ENCODE measurements around the gene WDR74.

WDR74 gene

DNA sequence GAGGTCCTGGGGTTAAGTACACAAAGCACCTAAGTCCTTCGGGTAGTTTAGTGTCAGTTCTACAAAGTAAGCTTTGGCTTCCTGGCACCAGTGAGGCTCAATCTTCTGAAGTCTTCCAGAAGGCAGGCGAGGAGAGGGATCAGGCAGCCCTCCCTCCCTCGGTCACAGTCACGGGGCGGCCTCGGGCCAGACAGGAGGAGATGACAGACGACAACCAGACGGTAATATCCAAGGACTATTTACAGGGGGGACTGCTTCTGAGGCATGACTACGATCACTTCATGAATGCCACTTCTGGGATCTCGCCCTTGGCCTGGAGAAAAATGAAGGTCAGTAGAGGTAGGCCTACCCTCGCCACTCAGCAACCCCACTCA is 47.2 kb downstream of the WDR74 start:
- DNase-seq = peak in 3 of 14 donors; percentile 28 to 42 (median 32)

DNA sequence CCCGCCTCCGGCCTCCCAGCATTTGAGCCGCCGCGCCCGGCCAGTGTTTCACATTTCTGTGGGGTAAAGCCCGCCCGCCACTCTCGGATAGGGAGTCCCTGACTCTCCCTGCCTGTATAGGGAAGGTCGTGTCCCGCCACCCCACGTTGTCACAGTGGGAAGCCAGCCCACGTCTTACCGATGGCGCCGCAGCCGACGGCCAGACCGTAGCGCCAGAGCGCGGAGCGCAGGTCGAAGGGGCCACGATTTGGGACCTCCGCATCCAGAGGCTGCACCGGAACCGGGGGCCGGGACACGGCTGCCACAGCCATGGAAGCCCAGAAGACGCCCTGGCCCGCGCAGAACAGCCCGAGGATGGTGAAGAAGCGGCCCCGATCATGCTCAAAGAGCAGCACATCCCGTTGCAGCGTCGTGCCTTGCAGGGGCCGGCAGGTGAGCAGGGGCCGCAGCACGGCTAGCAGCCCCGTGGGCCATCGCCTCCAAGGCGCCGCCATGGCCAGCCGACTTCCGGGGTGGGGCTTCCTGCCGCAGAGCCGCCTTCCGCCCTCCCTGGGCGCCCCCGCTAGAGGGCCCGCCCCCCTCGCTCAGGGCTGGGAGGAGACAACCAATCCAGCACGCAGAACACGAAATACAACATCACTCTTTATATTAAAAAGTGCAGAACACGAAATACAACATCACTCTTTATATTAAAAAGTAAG is 47.7 kb downstream of the WDR74 start, which contains the start of gene TMEM223:
TMEM223 (minus strand) TSS at position 506 of the 701 bp plus-strand sequence; CDS start at position 494, 12 bp downstream.
- peak in 13 of 14 donors; percentile 29 to 86 (median 72) for DNase-seq

DNA sequence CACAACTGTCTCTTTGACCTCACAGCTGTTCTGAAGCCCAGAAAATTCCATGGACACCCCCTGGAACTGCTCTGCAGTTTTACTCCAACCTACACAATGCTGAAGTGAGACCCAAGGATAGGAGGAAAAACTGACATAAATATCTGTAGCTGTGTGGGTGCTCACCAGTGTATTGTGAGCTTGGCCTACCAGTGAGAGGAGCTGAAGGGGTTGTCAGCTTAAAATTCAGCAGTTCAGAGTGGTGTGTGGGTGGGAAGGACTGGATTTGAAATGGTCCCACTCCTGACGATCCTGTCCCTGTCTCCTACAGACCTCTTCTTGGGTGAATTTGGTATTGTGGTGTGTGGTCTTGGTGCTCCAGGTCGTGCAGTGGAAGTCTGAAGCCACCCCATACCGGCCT is 49.8 kb downstream of the WDR74 start:
- no peak for DNase-seq

DNA sequence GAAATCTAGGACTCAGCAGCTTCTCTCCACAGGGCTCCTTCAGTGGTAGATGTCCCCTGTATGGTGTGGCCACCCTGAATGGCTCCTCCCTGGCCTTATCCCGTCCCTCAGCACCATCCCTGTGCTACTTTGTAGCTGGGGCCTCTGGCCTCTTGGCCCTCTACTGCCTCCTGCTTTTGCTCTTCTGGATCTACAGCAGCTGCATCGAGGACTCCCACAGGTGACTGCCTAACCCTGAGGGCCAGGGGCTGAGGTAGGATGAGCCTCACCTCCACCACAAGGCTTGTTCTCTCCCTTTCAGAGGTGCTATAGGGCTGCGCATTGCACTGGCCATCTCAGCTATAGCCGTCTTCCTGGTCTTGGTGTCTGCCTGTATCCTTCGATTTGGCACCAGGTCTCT is 50.4 kb downstream of the WDR74 start:
- no peak for DNase-seq

DNA sequence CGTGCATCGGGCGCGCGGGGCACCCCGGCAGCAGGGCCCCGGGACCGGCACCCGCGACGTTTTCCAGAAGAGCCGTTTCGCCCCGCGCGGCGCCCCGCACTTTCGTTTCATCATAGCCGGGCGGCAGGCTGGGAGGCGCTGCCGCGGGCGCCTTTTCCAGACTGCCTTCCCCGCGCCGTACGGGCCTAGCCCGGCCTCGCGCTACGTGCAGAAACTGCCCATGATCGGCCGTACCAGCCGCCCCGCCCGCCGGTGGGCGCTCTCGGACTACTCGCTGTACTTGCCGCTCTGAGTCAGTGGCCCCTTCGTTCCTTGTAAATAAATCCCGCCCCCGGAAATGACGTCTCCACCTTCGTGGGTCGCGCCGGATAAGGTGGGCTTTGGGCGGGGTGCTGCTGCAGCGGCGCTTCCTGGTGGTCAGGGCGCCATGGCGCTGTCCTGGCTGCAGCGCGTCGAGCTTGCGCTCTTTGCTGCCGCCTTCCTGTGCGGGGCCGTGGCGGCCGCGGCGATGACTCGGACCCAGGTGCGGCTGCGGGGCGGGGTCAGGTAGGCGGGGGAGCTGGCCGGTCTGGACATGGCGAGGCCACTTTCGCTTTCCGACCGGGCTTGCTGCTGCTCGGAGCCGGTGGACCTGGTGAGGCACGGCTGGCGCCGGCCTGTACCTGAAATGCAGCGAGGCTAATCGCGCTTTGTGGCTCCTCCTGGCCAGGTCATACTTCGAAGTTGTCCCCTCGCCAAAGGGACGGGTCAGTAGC is 52.2 kb downstream of the WDR74 start, which contains the start of gene TMEM179B:
TMEM179B (plus strand) TSS at position 398 of the 755 bp plus-strand sequence; CDS start at position 428, 30 bp downstream.
- peak; percentile 65 to 95 (median 92) for DNase-seq

DNA sequence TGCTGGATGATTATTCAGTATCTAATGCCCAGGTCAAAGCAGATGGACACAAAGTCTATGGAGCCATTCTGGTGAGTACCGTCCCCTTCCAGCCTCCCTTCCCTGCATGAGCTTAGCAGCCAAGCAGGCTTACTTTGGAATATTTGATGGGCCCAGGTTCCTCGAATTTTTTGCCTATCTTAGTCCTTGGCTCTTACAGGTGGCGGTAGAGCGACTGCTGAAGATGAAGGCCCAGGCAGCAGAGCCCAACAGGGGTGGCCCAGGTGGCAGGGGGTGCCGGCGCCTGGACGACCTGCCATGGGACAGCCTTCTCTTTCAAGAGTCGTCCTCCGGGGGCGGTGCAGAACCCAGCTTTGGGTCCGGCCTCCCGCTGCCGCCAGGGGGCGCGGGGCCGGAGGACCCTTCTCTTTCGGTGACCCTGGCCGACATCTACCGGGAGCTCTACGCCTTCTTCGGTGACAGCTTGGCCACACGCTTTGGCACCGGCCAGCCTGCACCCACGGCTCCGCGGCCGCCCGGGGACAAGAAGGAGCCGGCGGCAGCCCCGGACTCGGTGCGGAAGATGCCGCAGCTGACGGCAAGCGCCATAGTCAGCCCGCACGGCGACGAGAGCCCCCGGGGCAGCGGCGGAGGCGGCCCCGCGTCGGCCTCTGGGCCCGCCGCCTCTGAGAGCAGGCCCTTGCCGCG is 52.9 kb downstream of the WDR74 start:
- peak; percentile 20 to 83 (median 66) for DNase-seq

Measured in C1 segment of cervical spinal cord (tissue), 14 donors.